22Rv1 (cell line): Measurements from ENCODE around the gene PEX10.

Experiments used
- ZFX ChIP-seq: fragments of 450-650 bp; IDR thresholded peaks from 2 replicates; pipeline ENCODE4 v1.6.1; 2017; ENCODE audit warnings: antibody characterized with exemption, borderline replicate concordance
- TF ChIP-seq, protein P1 (sequence below): fragments of 450-650 bp; IDR thresholded peaks from 2 replicates; pipeline ENCODE4 v1.5.1; 2017; ENCODE audit warnings: mild to moderate bottlenecking

DNA sequence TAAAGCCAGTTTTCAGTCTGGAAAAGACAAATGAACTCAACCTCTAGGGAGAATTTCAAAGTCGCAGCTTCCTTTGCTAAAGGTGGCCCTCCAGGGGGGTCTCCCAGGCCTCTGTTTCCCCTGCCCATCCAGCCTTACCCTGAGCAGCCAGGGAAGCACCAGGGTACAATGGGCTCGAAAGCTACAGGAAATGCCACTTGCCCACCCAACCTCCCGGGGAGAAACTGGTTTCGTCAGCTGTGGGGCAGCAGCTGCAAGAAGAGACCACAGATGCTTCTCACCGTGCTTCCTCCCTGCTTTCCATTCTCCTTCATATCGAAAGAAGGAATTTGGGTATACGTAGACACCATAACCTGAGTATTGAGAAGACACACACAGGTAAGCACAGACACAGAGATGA, 22.7 kb downstream of the PEX10 start:
- TF ChIP-seq, protein P1, sequence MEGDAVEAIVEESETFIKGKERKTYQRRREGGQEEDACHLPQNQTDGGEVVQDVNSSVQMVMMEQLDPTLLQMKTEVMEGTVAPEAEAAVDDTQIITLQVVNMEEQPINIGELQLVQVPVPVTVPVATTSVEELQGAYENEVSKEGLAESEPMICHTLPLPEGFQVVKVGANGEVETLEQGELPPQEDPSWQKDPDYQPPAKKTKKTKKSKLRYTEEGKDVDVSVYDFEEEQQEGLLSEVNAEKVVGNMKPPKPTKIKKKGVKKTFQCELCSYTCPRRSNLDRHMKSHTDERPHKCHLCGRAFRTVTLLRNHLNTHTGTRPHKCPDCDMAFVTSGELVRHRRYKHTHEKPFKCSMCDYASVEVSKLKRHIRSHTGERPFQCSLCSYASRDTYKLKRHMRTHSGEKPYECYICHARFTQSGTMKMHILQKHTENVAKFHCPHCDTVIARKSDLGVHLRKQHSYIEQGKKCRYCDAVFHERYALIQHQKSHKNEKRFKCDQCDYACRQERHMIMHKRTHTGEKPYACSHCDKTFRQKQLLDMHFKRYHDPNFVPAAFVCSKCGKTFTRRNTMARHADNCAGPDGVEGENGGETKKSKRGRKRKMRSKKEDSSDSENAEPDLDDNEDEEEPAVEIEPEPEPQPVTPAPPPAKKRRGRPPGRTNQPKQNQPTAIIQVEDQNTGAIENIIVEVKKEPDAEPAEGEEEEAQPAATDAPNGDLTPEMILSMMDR, result no peak
- no peak for TF ChIP-seq ZFX
